HG03521 (cell line): Measurements from ENCODE around the gene PET100.
A peak's percentile ranks its signal among the peaks of the same experiment; 100 is the strongest.

Experiments used
- ATAC-seq: cut with Tn5 transposase; IDR thresholded peaks from one replicate; pipeline ENCODE4 v1.9.1; 2021; ENCODE audit warnings: mild to moderate bottlenecking, moderate library complexity; ENCODE audit not compliant: unreplicated experiment

Gene PET100, protein sequence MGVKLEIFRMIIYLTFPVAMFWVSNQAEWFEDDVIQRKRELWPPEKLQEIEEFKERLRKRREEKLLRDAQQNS

DNA sequence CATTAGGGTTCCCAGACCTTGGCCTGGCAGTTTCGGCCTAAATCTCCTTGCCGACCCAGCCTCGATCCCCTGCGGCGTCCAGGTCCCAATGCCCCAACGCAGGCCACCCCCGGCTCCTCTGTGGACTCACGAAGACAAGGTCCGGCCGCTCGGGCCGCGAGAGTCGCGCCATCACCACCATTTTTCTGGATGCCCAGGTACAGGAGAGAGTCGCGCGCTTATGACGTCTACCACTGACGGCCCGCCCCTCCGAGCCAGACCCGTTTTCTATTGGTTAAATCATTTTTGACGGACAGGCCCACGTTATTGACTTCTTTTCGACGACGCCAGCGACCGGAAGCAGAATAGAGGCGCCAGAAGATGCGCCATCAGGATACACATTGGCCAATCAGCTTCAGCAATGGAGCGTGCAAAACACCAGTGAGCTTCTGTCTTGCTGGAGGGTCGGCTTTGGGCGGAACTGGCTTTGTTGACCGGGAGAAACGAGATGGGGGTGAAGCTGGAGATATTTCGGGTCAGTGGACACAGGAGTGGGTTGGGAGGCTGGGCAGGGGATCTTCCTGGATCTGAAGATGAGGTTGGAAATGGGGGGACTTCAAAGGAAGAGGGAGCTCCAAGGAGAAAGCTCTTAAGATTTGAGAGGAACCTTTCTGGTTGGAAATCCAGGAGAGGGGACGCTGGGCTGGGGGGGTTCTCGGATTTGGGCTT is at the start of gene PET100, which contains the start of gene XAB2:
TSS of gene PET100 (plus strand) at position 447 of the 708 bp plus-strand sequence. CDS start at position 488, 41 bp downstream.
TSS of gene XAB2 (minus strand) at position 199 of the 708 bp plus-strand sequence. CDS start at position 181, 18 bp downstream.
- ATAC-seq = peak; percentile 94

DNA sequence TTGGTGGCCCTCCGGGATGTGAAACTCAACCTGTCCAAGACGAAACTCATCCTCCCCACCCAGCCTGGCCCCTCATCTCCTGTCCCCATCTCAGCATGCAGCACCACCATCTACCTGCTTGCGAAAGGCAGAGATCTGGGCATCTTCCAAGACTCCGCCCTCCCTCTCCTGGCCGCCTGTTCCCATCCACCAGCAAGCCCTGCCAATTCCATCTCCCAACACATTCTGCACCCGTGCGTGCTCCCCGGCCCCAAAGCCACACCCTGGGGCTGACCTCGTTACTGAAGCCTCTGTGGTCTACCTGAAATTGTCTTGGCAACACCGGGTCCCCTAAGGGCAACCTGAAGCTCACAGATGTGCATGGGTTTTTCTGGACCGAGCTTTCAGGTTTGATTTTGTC is 47.1 kb upstream of the PET100 start:
- ATAC-seq = no peak

DNA sequence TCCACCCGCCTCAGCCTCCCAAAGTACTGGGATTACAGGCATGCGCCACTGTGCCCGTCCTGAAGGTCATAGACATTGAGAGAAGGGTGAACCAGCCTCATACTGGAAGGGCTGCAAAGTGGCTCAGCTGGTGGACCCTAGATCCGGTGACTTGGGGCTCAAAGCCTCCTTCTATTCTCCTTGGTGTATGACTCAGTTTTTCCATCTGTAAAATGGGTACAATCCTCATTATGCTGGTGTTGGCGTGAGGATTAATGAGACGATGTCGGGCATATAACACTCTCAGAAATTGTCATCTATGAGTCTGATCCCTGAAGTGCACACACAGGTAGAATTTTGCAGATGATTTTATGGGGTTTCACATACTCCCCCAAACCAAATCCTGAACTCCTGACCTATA is 39.8 kb upstream of the PET100 start:
- no peak for ATAC-seq

DNA sequence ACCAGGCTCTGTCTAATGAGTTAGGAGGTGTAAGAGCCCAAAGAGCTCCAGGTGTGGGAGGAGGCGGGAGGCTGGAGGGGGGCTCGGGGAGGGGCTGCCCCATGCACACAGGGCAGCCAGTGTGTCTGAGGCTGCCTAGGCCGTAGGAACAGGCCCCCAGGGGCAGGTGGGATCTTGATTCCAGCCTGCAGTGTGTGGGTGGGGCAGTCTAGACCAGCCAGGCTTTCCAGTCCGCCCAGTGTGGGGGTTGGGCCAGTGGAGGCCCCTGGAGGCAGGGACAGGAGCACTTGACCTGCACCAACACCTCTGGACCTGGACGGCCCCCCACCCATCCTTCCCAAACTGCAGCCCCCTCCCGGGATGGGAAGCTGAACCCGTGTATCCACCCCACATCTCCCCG is 39.3 kb upstream of the PET100 start:
- ATAC-seq = no peak

DNA sequence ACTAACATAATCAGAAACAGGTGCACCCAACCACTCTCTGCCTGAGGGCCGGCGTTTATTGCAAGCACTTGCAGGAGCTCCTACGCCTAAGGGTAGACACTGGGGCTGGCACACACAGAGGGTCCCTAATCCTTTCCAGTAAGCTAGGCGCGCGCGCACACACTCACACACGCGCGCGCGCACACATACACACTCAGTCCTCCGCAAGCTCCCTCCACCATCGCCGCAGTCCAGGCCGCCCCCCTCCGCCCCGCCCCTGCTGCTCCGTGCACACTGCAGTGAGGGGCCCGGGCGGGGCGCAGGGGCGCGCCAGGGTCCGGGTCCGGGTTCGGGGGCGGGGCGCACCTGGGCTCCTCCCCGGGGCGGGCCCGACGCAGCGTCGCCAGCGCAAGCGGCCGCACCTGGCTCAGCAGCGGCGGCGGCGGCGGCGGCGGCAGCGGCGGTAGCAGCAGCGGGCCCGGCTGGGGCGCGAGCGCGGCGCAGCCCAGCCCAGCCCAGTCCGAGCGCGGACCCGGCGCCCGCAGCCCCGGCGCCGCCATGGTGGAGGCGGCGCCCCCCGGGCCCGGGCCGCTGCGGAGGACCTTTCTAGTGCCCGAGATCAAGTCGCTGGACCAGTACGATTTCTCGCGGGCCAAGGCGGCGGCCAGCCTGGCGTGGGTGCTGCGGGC is 34.0 kb upstream of the PET100 start, which contains the start of gene CAMSAP3:
TSS of gene CAMSAP3 (plus strand) at position 398 of the 668 bp plus-strand sequence. CDS start at position 538, 140 bp downstream.
- ATAC-seq = no peak

DNA sequence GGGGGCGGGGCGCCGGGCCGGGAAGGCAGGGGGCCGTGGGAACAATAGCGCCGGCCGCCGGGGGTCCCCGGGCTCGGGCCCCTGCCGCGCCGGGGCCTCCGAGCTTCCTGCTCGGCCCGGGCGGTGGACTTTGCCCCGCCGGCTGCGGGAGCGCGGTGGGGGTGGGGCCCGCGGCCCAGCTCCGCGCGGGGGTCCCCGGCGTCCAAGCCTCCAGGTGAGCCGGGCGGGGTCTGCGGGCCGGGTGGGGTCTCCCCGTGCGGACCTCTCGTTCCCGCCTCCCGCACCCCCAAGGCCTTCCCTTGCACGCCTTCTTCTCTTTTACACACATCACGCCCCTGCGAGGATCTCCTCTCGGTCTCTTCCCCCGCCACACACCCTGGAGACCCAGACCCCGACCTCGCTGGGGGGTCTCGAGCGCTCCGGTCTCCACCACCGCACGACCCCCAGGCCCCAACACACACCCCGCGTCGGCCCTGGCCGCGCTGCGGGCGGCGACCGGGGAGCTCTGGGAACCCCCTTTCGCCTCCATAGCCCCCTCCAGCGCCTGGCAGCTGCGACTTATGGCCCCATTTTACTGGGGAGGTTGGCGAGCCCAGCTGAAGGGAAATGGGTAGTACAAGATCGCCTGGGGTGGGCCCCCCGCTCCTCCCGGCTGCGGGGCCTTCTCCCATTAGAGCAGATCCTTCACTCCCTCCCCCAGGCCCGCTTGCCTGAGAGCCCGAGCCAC is 33.2 kb upstream of the PET100 start:
- ATAC-seq = no peak

DNA sequence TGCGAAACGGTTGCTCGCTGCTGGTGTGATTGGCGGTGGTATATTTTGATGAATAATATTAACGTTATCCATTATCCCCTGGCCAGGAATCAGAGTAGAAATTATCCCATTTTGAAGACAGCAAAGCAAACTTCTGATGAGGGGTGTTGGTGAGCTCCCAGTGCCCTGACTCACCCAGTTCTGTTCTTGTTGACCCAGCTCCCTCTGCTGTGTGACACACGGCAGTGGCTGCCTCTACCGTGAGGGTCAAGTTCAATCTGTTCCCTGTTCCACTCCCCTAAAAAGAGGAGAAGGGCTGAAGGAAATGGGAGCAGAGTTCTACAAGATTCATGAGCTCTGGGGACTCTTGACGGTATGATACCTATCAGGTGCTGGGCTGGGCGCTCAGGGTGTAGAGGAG is 31.9 kb upstream of the PET100 start:
- no peak for ATAC-seq

DNA sequence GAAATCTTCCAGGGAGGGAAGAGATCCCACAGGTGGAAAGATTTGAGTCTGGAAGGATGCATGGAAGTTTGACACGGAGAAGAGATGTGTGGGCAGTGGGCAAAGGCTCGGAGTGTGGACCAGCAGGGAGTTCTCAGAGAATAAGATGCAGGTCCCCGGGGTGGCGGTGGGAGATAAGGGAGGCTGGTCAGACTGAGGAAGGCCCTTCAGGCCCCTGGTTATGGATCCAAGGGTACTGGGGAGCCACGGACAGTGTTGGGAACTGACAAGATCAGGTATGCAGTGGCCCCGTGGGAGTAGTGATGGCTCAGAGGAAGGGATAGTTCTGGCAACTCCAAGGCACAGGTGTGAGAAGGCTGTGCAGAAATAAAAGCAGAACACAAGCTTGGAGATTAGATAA is 31.4 kb upstream of the PET100 start:
- no peak for ATAC-seq

DNA sequence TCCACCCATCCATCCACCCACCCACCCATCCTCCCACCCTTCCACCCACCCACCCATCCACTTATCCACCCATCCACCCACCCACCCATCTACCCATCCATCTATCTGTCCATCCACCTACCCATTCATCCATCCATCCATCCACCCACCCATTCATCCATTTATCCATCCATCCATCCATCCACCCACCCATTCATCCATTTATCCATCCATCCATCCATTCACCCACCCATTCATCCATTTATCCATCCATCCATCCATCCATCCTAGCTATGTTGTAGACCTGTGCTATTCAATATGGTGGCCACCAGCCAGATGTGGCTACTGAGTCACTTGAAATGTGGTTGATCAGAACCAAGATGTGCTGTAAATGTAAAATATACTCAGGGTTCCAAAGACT is 28.9 kb upstream of the PET100 start:
- ATAC-seq = no peak

DNA sequence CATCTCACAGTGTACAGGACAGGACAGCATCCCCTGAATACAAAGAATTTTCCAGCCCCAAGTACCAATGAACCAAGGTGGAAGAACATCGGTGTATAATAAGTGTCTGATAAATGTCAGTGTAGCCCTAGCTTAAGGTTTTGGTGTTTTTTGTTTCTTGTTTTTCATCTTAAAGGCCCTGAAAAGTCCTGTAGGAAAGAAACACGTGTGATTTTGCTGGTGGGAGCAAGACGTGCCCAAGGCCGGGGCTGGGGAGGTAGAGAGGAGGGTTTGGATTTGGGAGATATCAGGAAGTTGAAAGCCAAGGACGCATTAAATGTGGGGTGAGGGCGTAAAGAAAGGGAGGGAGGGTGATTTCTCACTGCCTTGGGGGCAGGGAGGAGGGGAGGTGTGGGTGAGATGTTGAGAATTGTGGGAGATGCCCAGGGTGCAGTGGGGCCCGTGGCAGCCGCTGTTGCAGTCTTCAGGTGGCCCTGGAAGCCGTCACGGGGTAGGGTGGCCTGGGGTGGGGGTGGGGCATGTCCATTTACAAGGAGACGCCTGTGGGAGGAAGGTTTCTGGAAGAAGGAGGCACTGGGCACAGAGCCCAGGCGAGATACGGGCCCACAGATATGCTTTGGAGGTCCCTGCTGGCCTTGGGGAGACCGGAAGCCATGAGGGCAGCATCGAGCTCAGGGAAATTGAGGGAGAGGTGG is 27.2 kb upstream of the PET100 start:
- no peak for ATAC-seq

DNA sequence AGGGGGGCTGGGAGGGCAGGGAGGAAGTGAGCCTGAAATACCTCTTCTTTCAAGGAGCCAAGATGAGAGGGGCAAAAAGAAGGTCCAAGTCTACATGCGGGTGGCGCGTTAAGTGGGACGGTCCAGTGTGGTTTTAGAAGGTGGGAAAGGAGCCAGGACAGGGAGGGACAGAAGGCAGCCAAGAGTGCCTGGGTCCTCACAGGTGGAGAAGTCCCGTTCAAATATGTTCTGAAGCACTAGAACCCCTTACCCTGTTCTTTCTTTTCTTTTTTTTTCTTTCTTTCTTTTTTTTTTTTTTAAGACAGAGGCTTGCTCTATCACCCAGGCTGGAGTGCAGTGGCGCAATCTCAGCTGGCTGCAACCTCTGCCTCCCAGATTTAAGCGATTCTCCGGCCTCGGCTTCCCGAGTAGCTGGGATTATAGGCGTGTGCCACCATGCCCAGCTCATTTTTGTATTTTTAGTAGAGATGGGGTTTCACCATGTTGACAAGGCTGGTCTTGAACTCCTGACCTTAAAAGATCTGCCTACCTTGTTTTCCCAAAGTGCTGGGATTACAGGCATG is 26.6 kb upstream of the PET100 start:
- ATAC-seq = no peak

DNA sequence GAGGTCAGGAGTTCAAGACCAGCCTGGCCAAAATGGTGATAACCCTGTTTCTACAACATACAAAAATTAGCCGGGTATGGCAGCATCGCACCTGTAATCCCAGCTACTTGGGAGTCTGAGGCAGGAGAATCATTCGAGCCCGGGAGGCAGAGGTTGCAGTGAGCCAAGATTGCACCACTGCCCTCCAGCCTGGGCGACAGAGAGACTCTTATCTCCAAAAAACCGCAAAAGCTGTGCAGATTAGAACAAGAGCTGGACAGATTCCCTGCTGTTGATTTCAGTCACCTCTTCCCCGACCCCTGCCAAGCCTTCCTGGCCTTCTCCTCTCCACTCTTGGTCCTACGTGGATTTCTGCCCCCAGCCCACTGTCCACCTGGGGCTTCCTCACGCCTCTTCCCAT is 25.7 kb upstream of the PET100 start:
- ATAC-seq = no peak

DNA sequence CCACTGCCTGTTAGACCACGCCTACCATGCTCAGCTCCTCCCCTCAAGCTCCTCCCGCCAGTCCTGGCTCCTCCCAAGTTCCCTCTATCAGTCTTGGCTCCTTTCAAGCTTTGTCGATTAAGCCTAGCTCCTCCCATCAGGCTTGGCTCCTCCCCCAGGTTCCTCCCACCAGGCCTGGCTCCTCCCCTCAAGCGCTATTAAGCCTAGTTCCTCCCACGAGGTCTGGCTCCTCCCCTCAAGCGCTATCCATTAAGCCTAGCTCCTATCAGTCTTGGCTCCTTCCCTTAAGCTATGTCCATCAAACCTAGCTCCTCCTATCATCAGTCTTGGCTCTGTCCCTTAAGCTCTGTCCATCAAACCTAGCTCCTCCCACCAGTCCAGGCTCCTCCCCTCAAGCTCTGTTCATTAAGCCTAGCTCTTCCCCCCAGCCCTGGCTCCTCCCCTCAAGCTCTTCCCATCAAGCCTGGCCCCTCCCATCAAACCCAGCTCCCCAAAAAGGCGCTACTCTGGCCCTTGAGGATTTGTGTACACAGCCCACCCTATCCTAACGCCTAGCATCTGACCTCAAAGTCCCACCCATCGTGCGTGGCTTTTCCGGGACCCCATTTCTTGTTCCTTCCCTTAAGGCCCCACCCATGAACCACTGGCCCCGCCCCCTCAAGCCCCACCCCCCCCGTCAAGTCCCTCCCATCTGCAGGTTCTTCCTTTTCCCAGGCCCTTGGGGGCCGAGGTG is 23.9 kb upstream of the PET100 start:
- no peak for ATAC-seq

DNA sequence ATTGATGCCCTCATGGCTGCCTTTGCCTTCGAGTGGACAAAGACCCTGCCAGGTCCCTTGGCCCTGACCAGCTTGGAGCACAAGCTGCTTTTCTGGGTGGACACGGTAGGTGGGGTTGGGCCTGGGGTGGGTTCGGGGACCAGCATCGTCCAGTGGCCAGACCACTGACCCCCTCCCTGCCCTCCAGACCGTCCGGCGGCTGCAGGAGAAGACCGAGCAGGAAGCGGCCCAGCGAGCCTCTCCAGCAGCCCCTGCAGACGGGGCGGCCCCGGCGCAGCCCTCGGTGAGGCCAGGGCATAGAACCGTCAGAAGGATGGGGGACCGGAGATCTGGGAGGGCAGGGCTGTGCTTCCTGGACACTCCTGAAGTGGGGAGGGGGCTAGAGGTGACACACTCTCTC is 23.3 kb upstream of the PET100 start:
- ATAC-seq = no peak

DNA sequence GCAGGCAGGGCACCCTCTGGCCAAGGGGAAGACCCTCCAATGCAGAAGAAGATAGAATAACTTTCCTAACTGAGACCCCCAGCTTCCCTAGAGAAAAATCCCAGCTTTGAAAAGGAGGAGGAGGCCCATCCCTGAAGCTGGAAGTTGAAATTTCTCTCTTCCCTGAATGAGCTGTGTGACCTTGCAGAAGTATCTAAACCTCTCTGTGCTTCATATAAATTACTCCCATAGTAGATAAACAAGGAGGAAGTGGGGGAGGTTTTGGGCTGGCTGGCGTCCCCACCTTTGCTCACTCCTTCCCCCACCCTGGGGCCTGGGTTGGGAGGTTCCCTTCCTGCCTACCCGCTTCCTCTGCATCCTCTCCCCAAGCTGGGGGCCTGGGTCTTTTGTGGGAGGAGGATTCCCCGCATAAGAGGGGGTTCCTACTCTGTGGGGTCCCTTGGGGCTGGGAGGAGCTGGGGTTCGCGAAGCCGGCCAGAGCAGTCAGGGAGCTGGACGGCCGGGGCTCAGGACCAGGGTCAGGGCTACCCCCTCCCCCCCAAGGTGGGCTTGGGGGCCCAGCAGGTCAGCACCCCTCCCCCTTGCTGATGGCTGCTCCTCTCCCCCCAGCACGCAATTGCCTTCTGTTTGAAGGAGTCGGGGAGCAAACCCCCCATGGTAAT is 22.2 kb upstream of the PET100 start:
- no peak for ATAC-seq

DNA sequence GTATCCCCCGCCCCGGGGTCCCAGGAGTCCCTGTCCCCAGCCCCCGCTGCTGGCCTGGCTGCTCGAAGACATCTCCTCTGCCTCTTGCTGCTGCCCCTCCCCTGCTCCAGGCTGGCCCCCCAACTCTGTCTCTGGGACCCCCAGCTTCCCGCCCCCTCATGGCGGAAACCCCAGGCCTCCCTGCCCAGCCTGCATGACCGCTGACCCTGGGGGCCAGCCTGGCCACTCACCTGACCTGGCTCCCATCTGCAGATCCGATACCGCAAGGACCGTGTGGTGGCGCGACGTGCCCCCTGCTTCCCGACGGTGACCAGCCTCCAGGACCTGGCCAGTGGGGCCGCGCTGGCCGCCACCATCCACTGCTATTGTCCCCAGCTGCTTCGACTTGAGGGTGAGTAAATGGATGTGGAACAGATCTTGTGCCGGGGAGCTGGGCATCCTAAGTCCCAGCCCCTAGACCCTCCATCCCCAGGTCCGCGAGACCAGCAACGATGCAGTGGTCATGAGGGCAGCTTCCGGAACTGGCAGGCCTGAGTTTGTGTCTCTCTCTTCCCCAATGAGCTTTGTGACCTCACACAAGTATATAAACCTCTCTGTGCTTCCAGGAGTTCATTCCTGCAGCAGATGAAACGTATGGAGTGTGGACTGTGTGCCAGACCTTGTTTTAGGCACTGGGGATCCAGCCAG is 21.6 kb upstream of the PET100 start:
- no peak for ATAC-seq

DNA sequence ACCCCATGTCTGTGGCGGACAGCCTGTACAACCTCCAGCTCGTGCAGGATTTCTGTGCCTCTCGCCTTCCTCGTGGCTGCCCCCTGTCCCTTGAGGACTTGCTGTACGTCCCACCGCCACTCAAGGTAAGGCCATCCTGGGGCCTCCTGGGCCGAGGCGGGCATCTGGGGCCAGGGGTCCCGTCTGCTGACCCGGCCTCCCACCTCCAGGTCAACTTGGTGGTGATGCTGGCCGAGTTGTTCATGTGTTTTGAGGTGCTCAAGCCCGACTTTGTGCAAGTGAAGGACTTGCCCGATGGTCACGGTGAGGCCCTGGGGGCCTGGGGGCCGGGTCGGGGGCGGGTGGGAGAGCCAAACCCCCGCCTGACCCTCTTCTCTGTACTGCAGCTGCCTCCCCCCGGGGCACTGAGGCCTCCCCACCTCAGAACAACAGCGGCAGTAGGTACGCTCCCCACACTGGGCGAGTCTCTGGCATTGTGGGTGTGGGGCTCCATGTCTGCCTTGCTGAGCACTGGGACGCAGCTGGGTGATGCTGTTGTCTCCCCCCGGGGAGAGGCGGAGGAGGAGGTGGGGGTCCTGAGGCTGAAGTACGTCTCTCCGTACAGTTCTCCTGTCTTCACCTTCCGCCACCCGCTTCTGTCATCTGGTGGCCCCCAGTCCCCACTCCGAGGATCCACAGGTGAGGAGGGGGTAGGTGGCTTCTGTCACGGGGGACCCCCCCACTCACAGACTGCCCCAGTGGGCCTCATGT is 18.9 kb upstream of the PET100 start:
- ATAC-seq = no peak
